B cell (primary cell): ENCODE data around the gene OSM.

ENCODE experiments used
- EZH2 ChIP-seq: IDR thresholded peaks from 2 replicates; pipeline ENCODE4 v1.6.1; 2012; ENCODE audit warnings: borderline replicate concordance, low read depth, mild to moderate bottlenecking, moderate library complexity, low read length; ENCODE audit not compliant: insufficient read depth, poor library complexity, severe bottlenecking
- TF ChIP-seq, protein P1 (sequence below): fragments of 200-600 bp; IDR thresholded peaks from one replicate; pipeline ENCODE4 v1.8.0; 2022; ENCODE audit warnings: antibody characterized with exemption, mild to moderate bottlenecking

DNA sequence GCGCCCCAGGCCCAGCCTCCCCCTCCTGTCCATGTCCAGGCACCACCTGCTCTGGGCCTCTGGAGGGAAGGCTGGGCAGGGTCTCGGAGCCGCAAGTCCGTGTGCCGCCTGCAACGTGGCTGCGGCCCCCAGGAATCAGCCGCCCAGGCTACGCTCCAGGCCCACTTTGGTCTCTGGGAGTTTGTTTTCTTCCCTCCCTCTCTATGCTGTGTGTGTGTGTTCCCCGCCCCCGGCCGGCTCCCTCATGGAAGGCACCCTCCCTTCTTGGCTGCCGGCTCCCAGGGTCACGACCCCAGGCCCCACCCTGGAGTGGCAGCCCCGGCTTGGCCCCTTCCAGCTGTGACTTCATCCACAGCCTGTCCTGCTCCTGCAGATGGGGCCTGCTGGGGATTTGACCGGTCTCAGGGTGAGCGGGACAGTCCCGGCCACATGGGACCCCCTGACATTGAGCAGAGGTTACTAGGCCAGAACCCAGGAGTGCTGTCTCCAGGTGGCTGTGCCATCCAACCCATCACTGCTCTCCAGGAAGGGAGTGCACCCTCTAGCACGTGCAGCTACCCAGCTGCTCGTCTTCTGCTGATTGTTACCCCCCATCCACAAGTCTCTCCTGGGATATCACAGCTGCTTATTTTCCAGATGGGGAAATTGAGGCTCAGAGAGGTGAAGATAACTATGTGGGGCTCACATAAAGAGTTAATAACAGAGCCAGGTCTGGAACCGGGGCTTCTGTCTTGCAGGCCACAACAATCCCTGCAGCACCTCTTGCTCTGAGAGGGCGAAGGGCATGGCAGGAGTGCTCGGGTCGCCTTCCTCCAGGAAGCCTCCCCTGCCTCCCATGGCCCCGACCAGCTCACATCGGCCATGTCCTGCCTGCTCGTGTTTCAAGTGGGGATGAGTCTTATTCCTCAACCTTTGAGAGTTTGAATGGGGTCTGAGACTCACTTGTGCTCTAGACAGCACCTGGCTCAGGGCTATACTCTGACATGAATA lies 17.3 kb downstream of the OSM start:
- no peak for TF ChIP-seq EZH2
- TF ChIP-seq, protein P1, sequence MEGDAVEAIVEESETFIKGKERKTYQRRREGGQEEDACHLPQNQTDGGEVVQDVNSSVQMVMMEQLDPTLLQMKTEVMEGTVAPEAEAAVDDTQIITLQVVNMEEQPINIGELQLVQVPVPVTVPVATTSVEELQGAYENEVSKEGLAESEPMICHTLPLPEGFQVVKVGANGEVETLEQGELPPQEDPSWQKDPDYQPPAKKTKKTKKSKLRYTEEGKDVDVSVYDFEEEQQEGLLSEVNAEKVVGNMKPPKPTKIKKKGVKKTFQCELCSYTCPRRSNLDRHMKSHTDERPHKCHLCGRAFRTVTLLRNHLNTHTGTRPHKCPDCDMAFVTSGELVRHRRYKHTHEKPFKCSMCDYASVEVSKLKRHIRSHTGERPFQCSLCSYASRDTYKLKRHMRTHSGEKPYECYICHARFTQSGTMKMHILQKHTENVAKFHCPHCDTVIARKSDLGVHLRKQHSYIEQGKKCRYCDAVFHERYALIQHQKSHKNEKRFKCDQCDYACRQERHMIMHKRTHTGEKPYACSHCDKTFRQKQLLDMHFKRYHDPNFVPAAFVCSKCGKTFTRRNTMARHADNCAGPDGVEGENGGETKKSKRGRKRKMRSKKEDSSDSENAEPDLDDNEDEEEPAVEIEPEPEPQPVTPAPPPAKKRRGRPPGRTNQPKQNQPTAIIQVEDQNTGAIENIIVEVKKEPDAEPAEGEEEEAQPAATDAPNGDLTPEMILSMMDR: no peak
